A204.1 (cell line): ENCODE measurements around the gene PPP1R17.

Experiments
- FAIRE-seq: peaks from 2 replicates; lab custom pipeline; 2012; peaks lifted over from hg19 to GRCh38; lab: Jason Lieb, UNC

The PPP1R17 gene

DNA sequence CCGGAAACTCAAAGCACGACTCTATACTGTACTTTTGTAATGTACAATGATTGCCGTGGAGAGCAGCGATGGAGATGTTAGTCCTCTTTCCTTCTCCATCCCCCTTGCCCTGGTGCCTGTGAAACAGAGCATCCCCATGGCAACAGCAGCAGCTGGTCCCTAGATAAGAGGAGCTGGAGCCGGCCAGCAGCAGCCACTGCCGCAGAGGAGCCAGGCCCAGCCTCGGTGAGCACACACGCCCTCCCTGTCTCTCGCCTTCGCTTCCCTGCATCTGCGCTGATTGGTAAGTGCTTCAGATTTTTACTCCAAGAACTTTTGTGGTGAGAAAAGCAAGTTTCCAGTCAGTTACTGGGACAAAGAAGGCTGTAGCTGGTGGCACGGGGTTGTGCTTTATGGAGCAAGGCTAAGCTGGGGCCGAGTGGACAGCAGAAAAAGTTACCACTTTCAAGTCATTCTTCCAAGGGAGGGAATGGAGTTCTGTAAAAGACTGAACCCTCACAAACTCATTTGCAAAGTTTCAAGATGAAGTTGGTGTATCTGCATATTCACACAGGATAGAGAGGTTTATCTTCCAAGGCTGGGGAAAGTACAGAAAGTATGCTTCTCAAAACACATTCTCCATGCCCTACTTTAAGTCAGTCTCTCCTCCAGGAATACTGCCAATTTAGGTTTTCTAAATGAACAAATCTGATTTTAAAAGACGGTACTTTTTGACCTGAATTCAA, at the start of gene PPP1R17:
PPP1R17 (plus strand) TSS at position 192 of the 725 bp plus-strand sequence. CDS start 5,227 bp downstream, outside the sequence.
- FAIRE-seq, result no peak

DNA sequence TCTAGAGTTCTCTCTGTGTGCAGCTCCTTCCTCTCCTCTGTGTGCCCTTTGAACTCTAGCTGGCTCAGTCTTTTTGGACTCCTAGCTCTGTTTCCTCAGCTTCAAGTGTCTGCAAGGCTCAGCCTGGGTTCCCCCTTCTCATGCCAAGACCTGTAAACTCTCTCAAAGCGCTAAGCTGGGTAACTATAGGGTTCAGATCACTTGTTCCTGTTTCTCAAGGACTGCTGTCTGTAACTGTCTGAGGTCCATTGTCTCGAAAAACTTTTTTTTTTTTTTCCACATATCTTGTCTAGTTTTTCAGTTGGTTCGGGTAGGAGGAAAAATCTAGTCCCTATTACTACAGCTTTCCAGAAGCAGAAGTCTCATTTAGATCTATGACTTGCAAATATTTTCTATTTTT, 46.6 kb upstream of the PPP1R17 start:
- FAIRE-seq, result no peak

DNA sequence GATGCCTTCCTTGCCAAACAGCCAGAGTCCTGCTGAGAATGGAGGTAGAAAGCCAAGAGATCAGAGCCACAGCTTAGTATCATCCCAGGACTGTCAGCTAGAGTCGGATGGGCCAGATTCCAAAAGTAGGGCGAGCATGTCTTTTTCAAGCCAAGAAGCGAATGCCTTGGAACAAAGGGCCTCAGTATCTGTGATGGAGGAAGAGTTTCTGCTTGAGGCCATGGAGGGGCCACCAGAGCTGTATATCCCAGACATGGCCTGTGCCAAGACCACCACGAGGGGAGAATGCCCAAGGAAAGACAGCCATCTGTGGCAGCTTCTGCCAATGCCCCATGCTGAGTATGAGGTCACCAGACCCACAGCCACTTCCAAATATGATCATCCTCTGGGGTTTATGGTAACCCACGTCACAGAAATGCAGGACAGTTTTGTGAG, 44.3 kb upstream of the PPP1R17 start:
- no peak for FAIRE-seq

DNA sequence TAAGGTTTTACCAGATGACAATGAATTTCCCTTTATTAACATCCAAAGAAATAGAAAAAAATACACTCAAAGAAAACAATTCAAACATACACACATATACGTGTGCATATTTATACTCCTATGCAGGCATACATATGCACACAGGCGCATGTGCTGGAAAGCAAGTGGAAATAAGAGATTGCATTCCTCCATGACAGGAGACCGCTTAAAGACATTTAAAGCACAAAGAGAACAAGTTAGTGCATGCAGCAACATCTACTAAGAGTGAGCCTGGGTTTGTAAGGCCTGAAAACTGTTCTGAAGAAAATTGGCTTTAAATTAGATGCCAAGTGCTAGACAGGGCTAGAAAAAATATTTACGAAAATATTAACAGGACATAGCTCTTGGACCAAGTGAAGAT, 40.1 kb upstream of the PPP1R17 start:
- no peak for FAIRE-seq

DNA sequence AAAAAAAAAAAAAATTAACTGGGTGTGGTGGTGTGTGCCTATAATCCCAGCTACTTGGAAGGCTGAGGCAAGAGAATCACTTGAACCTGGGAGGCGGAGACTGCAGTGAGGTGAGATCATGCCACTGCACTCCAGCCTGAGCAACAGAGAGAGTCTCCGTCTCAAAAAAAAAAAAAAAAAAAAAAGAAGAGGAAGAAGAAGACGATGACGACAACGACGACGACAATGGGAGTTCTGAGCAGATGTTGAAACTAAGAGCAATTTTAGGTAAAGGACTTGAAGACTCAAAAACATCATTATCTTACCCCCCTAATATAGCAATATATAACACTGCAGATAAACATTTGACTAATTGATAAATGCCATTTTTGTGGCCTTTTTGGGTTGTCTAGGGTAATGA, 39.5 kb upstream of the PPP1R17 start:
- FAIRE-seq, result no peak

DNA sequence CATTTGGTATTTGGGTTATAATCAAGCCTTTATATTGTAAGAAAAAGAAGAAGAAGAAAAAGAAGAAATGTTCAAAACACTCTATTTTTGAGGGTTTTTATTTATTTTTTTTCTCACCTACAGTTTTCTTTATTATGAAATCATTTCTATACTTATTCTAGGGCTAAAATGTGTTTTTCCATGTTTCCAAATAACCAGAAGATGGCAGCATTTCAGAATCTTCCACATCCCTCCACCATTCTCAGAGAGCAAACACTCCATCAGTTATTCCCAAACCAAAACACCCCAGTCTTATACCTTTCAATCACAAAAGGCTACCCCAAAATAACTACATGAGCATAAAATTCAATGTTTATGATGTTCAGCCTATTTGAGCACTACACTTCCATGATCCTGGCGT, 38.7 kb upstream of the PPP1R17 start:
- peak; percentile 3 for FAIRE-seq

DNA sequence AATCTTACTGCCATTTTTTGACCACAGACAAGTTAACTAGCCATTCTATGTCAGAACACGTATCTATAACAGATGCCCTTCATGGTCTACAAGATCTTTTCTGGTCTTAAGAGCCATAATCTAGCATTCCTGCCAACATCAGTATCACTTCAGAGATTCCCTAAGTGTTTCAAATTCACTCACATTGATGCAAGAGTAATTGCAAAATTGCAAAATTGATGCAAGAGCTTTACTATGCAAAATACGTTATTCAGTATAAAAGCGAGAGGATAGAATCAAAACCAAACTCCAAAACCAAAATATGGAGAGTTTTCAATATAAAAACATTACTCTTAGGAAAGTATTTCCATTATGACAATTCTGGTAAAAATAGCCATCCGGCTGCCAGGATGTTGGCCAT, 38.1 kb upstream of the PPP1R17 start:
- no peak for FAIRE-seq

DNA sequence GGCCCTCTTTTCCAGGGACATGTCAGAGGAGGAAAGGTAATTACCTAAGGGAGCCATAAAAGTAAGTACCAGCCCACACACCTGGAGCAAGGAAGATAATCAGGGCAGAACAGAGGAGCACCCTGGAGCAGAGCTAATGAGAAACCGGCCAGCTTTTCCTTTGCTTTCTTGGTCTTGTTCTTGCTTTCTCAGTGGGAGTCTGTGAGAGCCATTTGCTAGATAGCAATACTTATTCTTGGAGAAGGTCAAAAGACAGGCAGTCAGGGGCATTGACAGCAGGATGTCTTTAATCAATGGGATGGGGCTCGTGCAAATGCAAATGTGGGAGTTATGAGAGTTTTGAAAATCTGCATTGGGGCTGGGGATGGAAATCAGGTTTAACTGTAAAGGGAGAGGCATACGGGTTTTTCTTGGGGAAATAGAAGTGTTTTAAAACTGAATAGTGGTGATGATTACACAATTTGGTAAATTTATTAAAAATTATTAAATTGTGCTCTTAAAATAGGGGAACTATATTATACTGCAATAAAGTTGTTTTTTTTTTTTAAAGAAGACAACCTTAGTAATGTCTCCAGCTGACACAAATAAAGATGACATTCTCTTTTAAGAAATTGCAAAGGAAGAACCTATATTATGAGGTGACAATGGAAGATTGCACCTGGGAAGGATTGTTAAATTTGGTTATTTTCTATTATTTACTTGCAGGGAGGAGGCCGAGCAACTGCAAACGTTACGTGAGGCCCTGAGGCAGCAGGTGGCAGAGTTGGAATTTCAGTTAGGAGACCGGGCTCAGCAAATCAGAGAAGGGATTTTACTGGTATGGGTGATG, 35.6 kb upstream of the PPP1R17 start:
- FAIRE-seq, result no peak

- FAIRE-seq, result no peak
Measured at GRCh38 chr7:31652063-31652326, 35.0 kb upstream of the PPP1R17 start.

DNA sequence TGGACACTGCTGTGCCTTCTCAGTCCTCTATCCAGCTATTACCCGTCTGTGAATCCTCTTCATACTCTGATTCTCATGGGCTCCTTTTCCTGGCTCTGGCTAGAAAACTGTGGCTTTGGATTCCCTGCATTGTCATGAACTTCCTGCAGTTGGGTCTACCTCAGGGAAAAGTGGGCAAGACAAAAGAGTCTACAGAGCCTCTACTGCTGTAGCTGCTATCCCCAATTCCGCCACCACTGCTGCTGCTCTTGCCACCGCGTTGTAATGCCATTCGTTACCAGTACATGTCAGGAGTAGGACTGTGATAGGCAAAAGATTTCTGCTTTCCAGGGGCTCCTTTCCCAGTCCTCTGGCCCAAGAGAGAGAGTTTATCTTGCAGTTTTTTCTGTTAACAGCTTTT, 23.9 kb upstream of the PPP1R17 start:
- no peak for FAIRE-seq

DNA sequence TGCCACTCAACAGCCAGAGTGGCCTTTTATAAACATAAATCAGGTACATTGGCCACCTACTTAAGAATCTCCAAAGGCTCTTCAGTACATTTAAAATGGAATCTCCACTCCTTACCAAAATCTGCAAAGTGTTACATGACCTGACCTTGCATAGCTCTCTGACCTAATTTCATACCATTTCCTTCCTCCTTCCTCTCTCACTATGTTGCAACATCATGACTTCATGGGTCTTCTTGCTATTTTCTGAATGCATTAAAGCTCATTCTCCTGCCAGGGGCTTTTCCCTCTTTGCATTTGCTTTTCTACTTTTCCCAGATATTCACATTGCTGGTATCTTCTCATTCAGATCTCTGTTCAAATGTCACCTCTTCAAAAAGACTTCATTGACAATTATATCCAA, 22.1 kb upstream of the PPP1R17 start:
- FAIRE-seq, result no peak

- no peak for FAIRE-seq
Measured at GRCh38 chr7:31665546-31665945, 21.5 kb upstream of the PPP1R17 start.

GRCh38 chr7:31669461-31669860, 17.6 kb upstream of the PPP1R17 start:
- FAIRE-seq, result no peak

DNA sequence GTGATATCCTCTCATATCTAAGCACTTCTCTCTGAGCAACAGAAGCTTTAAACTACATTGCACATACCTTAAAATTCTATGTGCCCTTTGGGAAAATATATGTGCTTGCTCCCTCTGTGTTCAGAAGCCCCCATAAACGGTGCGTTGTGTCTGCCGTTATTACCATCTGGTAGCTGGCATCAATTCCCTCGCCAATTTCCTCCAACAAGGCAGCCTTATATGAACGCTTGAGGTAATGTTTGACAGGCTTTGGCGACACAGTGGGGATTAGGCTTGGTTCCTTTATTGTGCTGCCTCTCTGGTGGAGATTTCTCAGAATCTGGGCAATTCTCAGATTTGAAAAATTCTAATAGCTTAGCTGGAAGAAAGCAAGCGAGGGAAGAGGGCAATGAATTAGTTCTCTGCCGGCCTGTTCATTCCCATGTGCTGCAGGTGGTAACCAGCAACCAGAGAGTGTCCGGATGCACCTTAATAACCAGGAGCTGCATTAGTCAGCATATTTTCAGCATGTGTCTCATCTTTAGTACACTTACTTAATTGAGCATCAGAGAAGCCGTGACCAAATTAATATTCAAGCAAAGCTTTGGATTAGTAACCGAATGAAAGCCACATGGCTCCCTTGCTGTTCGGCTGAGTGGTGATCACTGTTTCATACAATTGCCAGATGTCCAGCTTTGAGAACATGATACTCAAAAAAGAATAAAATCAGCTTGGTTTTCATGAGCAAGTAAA, 7.3 kb upstream of the PPP1R17 start:
- FAIRE-seq, result no peak

DNA sequence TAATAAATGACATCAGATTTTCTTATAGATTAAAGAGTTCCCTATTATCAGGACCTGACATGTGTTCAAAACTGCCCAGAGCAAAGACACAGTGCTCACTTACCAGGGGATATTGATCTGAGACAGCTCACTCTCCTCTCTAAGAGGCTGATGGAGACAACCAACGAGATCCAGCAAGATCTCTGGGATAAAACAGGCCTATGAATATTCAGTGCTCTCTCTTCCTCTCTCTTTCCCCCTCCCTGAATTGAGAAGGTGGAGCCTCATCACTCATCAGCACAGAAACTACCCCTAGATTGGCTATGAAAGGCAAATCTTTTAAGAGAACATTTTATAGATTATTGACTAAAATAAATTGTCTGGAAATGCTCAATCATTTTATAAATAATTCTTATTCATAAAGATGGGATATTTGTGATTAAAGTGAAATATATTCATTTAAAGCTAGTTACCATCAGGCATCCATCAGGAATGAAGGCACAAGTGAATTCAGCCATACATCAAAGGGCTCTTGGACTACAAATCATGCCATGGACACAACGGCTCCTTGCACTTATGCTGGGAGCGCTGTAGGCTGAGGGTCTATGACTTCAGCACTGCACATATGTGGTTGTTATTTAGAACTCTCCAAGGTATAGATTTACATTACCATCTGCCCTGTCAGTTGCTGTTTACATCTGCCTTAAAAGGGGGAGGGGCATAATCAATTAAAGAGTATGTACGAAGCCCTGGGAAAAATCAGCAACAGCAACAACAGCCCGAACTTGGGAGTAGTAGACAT, 3.4 kb upstream of the PPP1R17 start:
- FAIRE-seq, result no peak

DNA sequence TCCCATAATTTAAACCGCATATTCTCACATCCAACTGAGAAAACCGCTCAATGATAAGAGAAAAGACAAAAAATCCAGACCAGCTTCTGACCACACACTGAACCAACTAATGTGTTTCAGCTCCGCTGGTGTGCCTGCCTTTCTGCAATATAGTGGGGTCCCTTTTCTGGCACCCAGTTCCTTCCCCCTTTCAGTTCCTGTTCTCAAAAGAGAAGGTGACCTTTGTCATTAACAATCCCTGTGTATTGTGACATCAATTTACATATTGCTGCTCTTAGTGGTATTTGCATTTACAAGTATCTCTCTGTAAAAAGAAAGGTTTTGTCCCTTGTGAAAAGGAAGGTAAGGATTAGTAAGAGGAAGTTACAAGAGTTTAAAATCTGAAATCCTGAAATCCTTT, 1.4 kb downstream of the PPP1R17 start:
- no peak for FAIRE-seq

DNA sequence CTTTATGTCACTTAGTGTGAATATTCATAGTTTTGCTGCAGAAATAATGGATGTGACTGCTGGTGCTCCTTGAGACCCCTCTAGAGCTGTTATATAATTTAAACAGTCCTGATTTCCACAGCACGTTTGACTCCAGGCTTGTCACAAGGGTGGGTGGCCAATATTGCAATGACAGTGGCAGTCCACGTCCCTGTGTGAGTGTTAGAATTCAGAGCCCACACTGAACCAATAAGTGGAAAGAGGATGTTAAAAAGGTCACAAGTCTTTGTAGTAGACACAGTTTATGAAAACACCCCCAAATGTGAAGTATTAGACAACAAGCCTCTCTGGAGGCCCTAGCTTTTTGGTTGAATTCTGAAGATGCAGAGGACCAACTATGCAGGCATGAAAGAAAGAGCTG, 2.0 kb downstream of the PPP1R17 start:
- FAIRE-seq, result no peak

- no peak for FAIRE-seq
Measured at GRCh38 chr7:31690935-31691334, 3.9 kb downstream of the PPP1R17 start.

DNA sequence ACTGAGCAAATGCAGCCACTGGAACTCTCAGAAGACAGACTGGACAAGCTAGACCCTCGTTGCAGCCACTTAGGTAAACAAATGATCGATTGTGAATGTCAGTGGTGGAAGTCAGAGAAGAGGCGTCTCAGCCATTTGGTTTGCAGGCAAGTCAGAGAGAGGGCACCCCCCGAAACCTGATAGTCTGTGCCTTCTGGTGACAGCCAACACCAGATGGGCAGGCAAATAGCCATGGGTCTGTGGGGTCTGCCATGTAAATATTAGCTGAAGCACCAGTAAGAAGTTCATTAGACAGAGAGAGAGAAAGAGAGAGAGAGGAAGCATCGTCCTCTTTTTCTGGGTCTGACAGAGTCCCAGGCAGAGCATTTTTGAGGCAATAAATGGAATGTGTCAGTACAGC, 5.4 kb downstream of the PPP1R17 start:
- no peak for FAIRE-seq

- no peak for FAIRE-seq
Measured at GRCh38 chr7:31692871-31693270, 5.9 kb downstream of the PPP1R17 start.

GRCh38 chr7:31695859-31696614, 9.0 kb downstream of the PPP1R17 start:
- no peak for FAIRE-seq

- FAIRE-seq, result no peak
Measured at GRCh38 chr7:31699050-31699449, 12.0 kb downstream of the PPP1R17 start.
